ENCODE measurements around the gene MARS1. TPM values are rescaled to one million over a fixed set of nuclear protein-coding genes. Genes with fewer than 3 reads are reported as not detected.

Gene MARS1
- total RNA-seq, 2 donors from 2014 or later: 336 to 446 TPM

- Mint-ChIP-seq H3K4me3 (peak overlapping the region; percentile 80), H3K27ac (no peak overlapping the region), H3K9me3 (no peaks in the 10 kb centered on the region), H3K36me3 (no peaks in the 10 kb centered on the region), H3K4me1 (ENCODE audit: low read depth in 2 of 2) (peaks cover 37 to 44% of the 10 kb centered on the region in 2 donors), H3K27me3 (peaks cover 7 to 16% of the 10 kb centered on the region in 2 donors)
- DNase-seq (ENCODE audit: low spot score) (no peak), ATAC-seq (no peak)
These were observed 60.6 kb downstream of the MARS1 start for GRCh38 chr12:57548488-57548887.

DNA sequence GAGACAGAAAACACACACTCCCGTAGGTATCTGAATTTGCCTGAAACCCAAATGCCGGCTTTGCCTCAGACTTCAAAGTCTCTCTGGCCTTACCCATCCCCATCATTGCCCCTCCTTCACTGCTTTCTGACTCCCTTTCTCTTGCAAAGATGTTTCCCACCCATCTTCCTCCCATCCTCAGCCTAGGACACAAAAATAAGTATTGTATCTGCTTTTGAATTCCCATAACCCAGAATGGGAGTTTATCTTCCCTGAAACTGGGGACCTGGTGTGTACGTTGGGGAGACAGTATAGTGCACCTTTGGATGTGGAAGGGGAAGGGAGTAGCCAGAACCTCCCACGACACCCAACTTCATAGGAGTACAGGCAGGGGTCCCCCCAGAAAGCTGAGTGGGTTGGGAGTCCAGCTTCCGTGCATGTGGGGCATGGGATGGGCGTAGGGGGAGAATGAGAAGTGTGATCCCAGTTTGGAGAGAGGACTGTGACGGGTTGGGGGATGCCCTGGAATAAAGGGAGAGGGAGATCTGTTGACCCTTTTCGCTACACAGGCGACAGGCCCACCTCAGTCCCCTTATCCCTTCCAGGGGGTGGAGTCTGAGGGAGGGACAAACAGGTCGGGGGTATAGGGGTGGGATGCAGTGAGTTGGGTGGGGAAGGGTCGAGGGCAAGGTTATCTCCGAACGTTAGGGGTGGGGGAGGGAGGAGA lies 61.5 kb downstream of the MARS1 start:
- H3K4me1 Mint-ChIP-seq (ENCODE audit: low read depth in 2 of 2): peaks cover 31 to 38% of the 10 kb centered on the region in 2 donors
- no peaks in the 10 kb centered on the region for H3K9me3 Mint-ChIP-seq
- ATAC-seq (no peak), DNase-seq (ENCODE audit: low spot score) (no peak)
- no peak overlapping the region for H3K27ac Mint-ChIP-seq
- no peaks in the 10 kb centered on the region for H3K36me3 Mint-ChIP-seq
- H3K27me3 Mint-ChIP-seq: peaks cover 10 to 20% of the 10 kb centered on the region in 2 donors
- peak overlapping the region; percentile 80 for H3K4me3 Mint-ChIP-seq

DNA sequence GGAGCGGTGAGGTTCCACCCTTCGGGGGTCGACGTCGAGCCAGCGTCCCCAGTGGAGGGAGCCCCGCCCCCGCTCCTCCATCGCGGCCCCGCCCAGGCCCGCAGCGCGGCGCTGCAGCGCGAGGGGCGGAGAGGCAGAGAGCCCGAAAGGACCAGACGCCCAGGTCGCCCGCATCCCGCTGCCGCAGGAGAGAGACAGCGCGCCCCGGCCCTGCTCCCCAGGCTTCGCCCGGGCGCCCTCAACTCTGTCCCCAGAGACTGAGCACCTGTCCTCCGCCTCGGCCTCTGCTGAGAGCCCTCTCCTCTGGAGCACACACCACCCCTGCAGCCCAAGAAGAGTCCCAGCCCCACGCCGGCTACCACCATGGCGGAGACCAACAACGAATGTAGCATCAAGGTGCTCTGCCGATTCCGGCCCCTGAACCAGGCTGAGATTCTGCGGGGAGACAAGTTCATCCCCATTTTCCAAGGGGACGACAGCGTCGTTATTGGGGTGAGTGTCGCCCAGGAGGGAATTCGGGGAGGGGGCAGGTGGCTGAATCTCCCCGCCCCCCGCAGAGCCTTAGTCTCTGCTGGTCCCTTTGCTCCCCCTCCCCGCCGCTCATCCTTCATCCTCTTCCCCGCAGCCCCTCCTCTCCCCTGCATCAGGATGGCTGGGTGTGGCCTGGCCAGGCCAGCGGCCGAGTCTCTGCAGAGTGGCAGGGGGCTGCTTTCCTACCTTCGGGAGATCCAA lies 62.2 kb downstream of the MARS1 start, which contains the start of gene KIF5A:
Gene KIF5A, plus strand, starts transcription at position 136 of the 732 bp plus-strand sequence. Its CDS starts 228 bp downstream, at position 364.
- no peak within 1 kb of the TSS for H3K27ac Mint-ChIP-seq

DNA sequence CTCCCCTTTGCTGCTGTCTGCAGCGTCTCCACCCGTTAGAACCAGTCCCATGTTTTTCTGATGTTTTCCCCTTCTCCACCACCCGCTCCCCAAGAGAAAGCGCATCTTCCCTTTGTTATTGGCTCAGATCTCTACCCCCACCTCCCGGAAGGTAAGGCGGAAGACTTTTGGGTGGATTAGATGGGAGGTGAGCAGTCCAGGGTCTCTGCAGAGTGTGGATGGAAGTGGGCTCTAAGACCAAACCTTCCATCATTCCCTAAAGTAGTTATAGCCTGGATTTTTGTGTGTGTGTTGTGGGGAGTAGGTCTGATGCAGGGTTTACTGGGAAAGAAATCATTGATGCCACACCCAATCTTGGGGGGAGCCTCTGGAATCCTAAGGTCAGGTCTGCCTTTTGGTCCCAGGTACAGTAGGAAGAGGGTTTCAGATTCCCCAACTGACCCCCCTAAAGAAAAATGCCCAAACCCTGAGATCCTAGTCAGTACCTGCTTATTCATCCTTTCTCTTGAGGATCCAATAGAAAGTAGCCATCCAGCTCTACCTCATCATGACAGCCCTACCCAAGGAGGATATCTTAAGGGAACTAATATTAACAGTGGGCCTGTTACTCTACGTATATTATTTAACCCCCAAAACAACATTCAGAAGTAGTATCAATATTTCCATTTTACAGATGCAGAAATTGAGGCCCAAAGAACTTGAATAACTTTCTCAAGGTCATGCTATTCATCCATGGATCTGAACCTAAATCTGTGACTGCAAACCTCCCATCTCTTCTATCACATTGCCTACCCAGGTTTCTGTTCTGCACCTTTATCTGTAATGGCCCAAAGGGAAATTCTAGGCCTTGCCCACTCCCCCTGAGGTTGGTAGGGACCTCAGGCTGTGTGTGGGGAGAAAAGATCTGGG lies 63.0 kb downstream of the MARS1 start:
- ATAC-seq (no peak), DNase-seq (ENCODE audit: low spot score) (no peak)
- H3K4me3 Mint-ChIP-seq: peak overlapping the region; percentile 80
- H3K36me3 Mint-ChIP-seq: no peaks in the 10 kb centered on the region
- H3K27ac Mint-ChIP-seq: no peak overlapping the region
- H3K27me3 Mint-ChIP-seq: peaks cover 10 to 20% of the 10 kb centered on the region in 2 donors
- H3K4me1 Mint-ChIP-seq (ENCODE audit: low read depth in 2 of 2): peaks cover 20 to 24% of the 10 kb centered on the region in 2 donors
- no peaks in the 10 kb centered on the region for H3K9me3 Mint-ChIP-seq

More for the DNA sequence above, 62.2 kb downstream of the MARS1 start, which contains the start of gene KIF5A:
- peak; percentile 68 for DNase-seq (ENCODE audit: low spot score)
- peaks cover 26 to 32% of the 10 kb centered on the region in 2 donors for H3K4me1 Mint-ChIP-seq (ENCODE audit: low read depth in 2 of 2)
- no peaks in the 10 kb centered on the region for H3K9me3 Mint-ChIP-seq
- no peaks in the 10 kb centered on the region for H3K36me3 Mint-ChIP-seq
- H3K27me3 Mint-ChIP-seq: peaks cover 10 to 20% of the 10 kb centered on the region in 2 donors
- H3K4me3 Mint-ChIP-seq: peak within 1 kb of the TSS; percentile 80
- peak; percentile 64 to 68 for ATAC-seq

- Mint-ChIP-seq H3K36me3 (no peaks in the 10 kb centered on the region), H3K9me3 (no peaks in the 10 kb centered on the region), H3K4me1 (ENCODE audit: low read depth in 2 of 2) (peaks cover 13 to 17% of the 10 kb centered on the region in 2 donors), H3K4me3 (peak overlapping the region; percentile 80), H3K27ac (no peak overlapping the region), H3K27me3 (peaks cover 10 to 20% of the 10 kb centered on the region in 2 donors)
- DNase-seq (ENCODE audit: low spot score) (no peak), ATAC-seq (no peak)
These were observed 63.9 kb downstream of the MARS1 start for GRCh38 chr12:57551637-57552305.

- ATAC-seq (no peak), DNase-seq (ENCODE audit: low spot score) (no peak)
- H3K4me3 Mint-ChIP-seq: no peak overlapping the region
- no peaks in the 10 kb centered on the region for H3K36me3 Mint-ChIP-seq
- H3K27ac Mint-ChIP-seq: no peak overlapping the region
- H3K9me3 Mint-ChIP-seq: no peaks in the 10 kb centered on the region
- peaks cover 10 to 20% of the 10 kb centered on the region in 2 donors for H3K27me3 Mint-ChIP-seq
- peaks cover 9 to 12% of the 10 kb centered on the region in 2 donors for H3K4me1 Mint-ChIP-seq (ENCODE audit: low read depth in 2 of 2)
These were observed 64.4 kb downstream of the MARS1 start for GRCh38 chr12:57552306-57552651.

DNA sequence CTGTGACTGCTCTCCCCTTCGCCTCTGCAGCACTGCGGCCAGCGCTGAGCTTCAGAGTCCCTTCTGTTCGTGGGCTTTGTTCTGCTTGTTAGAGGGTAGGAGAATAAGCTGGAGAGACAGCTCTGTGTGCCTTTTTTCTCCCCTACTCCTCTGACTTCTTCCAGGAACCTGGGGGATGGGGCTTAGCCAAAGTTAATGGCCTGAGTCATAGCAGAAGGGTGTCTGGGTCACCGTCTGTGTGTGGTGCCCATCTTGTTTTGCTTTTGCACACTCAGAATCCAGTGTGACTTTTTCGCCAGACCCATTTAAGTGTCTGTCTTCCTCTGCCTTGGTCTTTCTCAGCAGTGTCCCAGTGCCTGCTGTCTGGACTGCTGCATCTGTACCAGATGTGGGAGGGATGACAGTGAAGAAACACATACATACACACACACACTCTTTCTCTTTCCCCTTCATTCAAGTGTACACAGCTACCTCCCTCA lies 65.0 kb downstream of the MARS1 start:
- Mint-ChIP-seq H3K27me3 (peaks cover 10 to 20% of the 10 kb centered on the region in 2 donors), H3K36me3 (no peaks in the 10 kb centered on the region), H3K4me1 (ENCODE audit: low read depth in 2 of 2) (peaks cover 7 to 9% of the 10 kb centered on the region in 2 donors), H3K4me3 (no peak overlapping the region), H3K9me3 (no peaks in the 10 kb centered on the region), H3K27ac (no peak overlapping the region)
- DNase-seq (ENCODE audit: low spot score) (no peak), ATAC-seq (no peak)

- Mint-ChIP-seq H3K4me1 (ENCODE audit: low read depth in 2 of 2) (peaks cover 7 to 9% of the 10 kb centered on the region in 2 donors), H3K36me3 (no peaks in the 10 kb centered on the region), H3K27me3 (peaks cover 10 to 19% of the 10 kb centered on the region in 2 donors), H3K4me3 (no peak overlapping the region), H3K27ac (no peak overlapping the region), H3K9me3 (no peaks in the 10 kb centered on the region)
- DNase-seq (ENCODE audit: low spot score): no peak
- no peak for ATAC-seq
These were observed 65.7 kb downstream of the MARS1 start for GRCh38 chr12:57553343-57554202.

DNA sequence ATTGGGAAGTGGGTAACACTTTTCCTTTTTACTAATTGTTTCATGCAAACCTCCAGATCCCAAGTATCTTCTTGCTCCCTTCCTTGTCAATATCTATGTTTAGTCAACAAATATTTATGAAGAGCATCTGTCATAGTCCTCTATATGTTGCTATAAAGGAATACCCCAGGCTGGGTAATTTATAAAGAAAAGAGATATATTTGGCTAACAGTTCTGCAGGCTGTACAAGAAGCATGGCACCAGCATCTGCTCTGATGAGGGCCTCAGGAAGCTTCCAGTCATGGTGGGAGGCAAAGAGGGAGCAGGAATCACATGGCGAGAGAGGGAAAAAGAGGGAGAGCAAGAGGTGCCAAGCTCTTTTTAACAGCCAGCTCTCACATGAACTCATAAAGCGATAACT lies 66.6 kb downstream of the MARS1 start:
- no peaks in the 10 kb centered on the region for H3K36me3 Mint-ChIP-seq
- peaks cover 5 to 7% of the 10 kb centered on the region in 2 donors for H3K4me1 Mint-ChIP-seq (ENCODE audit: low read depth in 2 of 2)
- H3K27ac Mint-ChIP-seq: no peak overlapping the region
- H3K9me3 Mint-ChIP-seq: no peaks in the 10 kb centered on the region
- peaks cover 10 to 13% of the 10 kb centered on the region in 2 donors for H3K27me3 Mint-ChIP-seq
- no peak for DNase-seq (ENCODE audit: low spot score)
- no peak for ATAC-seq
- no peak overlapping the region for H3K4me3 Mint-ChIP-seq

DNA sequence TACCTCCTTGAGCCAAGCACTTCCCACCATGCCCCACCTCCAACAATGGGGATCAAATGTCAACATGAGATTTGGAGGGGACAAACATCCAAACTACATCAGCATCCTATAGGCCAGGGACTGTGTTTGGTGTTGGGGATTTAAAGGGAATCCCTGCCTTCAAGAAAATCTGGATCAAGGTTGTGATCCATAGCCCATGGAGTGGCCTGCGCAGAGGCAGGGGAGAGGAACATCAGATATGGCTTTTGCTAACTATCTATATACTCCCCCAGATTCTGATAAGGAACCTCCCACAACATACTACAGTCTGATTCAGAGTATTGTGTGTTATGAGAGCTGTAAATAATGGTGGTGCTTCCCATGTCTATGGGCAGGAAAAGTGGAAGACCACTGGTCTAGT lies 67.0 kb downstream of the MARS1 start:
- no peak for ATAC-seq
- Mint-ChIP-seq H3K4me1 (ENCODE audit: low read depth in 2 of 2) (peaks cover 4 to 7% of the 10 kb centered on the region in 2 donors), H3K9me3 (no peaks in the 10 kb centered on the region), H3K27me3 (peaks cover 10 to 12% of the 10 kb centered on the region in 2 donors), H3K4me3 (no peak overlapping the region), H3K36me3 (no peaks in the 10 kb centered on the region), H3K27ac (no peak overlapping the region)
- DNase-seq (ENCODE audit: low spot score): no peak

DNA sequence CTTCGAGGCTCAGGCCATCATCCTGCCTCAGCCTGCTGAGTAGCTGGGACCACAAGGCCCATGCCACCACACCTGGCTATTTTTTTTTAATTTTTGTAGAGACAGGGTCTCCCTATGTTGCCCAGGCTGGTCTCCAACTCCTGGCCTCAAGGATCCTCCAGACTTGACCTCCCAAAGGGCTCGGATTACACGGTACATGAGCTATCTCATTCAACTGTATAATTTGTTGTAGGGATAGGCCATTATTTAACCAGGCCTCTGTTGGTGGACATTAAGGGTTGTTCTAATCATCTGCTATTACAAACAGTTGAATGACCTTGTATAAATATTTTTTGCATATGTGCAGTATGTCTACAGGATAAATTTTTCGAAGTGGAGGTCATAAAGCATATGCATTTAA lies 71.0 kb downstream of the MARS1 start:
- H3K9me3 Mint-ChIP-seq: no peaks in the 10 kb centered on the region
- no peak for ATAC-seq
- no peaks in the 10 kb centered on the region for H3K36me3 Mint-ChIP-seq

DNA sequence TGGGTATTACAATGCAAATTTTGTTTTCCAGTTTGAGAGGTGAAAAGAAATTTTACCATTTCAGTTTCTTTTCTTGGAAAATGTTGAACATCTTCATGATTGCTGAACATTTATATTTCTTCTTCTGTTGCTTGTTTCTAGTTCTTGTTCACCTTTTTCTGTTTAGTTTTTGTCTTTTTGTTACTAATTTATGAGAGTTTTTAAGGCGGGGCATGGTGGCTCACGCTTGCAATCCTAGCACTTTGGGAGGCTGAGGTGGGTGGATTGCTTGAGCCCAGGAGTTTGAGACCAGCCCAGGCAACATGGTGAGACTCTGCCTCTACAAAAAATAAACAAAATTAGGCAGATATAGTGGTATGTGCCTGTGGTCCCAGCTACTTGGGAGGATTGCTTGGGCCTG lies 72.6 kb downstream of the MARS1 start:
- DNase-seq (ENCODE audit: low spot score) (no peak), ATAC-seq (no peak)
- no peaks in the 10 kb centered on the region for H3K36me3 Mint-ChIP-seq
- peaks cover 15 to 26% of the 10 kb centered on the region in 2 donors for H3K27me3 Mint-ChIP-seq
- no peak overlapping the region for H3K4me3 Mint-ChIP-seq
- H3K9me3 Mint-ChIP-seq: no peaks in the 10 kb centered on the region
- H3K27ac Mint-ChIP-seq: no peak overlapping the region
- H3K4me1 Mint-ChIP-seq (ENCODE audit: low read depth in 2 of 2): no peaks in the 10 kb centered on the region

More for the DNA sequence above, 71.0 kb downstream of the MARS1 start:
- Mint-ChIP-seq H3K27ac (no peak overlapping the region), H3K27me3 (peaks cover 10 to 16% of the 10 kb centered on the region in 2 donors), H3K4me1 (ENCODE audit: low read depth in 2 of 2) (no peaks in the 10 kb centered on the region), H3K4me3 (no peak overlapping the region)
- DNase-seq (ENCODE audit: low spot score): no peak

Data from natural killer cell treated with Interleukin-12 subunit alpha and Interleukin-12 subunit beta and Interleukin-15 and Interleukin-18, amount 100 ng/mL, for 72 hours (primary cell).